NOMO-1 treated with DMSO at 0.1 percent for 48 hours (cell line): ENCODE data around the gene PLA2R1.
"Not testable (repeated sequence)": the region's sequence is repeated elsewhere in the genome, so short reads cannot be mapped to it uniquely, and the experiment has no call there.

Experiments used
- DNase-seq: peaks from one replicate; lab custom pipeline; 2025; ENCODE audit not compliant: unreplicated experiment; lab: John Stamatoyannopoulos, UW

Gene PLA2R1

DNA sequence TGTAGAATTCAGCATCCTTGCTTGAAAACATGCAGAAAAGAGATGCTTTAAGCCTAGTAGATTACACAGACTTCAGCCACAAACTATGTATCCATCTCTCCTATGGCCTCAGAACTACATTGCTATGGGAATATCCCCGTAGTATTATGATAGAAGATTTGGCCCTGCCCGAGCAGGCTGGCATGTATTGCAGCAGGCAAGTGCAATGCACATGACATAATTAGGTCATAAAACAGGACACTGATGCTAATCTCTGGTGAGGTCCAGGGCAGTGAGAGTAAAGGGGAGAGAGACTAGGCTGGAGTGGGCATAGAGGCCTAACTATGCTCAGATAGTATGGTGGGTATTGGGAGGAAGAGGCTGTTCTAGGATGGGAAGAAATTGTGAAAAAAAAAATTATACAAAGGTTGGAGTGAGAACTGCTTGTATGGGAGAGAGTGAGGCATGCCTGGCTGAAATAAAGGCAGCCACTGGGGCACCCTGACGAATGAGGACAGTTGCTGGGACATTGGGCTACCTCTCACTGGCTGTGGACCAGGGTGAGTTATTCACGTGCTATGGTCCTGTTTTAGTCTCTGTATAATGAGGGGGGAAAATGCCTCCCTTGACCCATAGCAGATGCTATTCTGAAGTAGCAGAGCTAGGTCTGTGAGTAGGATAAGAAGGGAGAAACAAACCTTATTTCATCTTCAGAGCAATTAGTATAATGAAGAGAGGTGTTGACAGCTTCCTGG is 1.6 kb upstream of the PLA2R1 start:
- DNase-seq, result no peak

DNA sequence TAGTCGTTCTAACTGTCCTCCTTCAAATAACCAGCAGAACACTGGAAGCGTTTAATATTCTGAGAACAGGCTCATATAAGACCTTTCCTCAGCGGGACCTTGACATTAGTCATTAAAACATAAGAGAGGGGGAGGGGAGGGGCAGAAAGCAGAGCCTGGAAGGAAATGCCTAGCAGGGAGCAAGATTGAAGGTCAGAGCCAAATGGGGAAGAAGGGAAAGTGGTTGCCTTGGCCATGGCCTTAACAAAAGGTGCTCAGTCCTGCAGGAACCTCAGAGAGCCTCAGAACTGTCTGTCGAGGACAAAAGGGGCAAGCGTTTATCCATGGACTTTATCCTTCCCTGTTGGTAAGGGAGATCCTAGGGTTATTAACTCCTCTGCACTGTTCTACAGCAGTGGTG is 856 bp upstream of the PLA2R1 start:
- no peak for DNase-seq

DNA sequence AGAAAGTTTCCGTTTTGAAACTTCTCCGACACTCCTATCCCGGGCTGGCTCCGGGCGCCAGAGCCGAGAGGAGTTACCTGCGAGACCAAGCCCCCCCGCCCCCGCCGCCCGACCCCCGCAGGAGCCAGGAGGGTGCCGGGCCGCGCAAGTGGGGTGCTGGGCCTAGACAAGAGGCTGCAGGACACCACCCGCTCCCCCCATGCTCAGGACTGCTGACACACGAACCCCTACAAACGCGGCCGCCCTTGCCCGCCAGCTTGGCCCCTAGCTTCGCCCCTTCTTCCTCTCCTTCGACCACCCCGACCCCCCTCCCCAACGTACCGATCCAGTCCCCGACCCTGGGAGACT is 497 bp downstream of the PLA2R1 start:
- DNase-seq, result no peak

DNA sequence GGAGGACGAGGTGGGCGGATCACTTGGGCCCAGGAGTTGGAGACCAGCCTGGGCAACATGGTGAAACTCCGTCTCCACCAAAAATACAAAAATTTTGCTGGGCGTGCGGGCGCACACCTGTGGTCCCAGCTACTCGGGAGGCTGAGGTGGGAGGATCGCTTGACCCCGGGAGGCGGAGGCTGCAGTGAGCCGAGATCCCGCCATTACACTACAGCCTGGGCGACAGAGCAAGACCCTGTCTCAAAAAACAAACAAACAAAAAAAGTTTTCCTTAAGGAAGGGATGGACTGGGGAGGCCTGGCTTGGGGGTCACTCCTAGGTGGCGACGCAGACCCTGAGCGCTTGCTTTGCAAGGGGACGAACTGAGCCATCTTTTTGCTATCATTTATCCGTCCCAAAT is 882 bp downstream of the PLA2R1 start:
- DNase-seq, result no peak

DNA sequence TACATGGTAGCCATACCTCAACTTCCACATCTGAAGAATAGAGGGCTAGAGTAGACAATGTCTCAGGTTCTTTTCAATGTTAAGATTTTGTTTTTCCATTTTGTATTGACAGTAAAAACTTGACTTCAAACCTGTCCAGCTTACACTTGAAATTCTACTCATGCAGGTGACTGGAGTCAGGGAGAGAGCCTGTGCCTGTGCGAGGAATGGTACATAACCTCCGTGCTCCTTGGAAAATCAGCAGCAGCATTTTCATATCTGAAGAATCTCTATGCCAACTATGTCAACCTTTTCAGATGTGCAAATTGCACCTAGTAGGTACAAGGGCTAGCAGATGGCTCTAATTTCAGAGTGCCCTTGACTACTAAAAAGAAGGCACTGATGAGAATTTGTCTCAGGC is 2.1 kb downstream of the PLA2R1 start:
- DNase-seq, result no peak

DNA sequence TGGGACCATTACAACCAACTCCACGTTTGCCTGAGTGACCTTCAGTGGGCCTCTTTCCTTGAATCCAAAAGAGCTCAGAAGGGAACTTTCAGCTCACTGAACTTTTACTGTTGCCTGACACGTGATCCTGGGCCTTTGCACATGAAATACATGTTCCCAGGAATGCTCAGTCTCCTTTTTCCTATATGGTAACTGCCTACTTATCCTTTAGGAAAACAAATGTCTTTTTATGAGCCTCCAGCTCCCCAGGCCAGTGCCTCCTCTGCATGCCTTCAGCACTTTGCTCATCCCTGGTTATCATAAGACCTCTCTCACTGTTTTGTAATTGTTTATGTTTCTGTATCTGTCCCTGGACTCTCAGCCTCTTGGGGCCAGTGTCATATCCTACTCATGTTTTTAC is 5.1 kb downstream of the PLA2R1 start:
- no peak for DNase-seq

DNA sequence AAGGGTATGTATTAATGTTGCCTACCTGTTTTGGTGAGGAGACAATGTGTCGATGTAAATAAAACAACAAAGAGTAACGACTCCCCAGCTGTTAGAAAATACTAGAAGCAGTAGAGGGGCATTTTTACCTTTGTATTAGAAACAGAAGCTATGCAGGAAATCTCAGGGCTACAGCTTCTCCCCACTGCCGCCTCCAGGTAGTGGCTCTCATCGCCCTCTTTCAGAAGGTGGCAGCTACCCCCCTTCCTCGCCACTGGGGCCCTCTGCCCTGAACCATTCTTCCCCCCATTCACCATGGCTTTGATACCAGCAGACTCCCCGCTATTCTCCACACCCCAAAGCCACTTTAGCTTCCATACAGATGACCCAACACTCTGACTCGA is 6.7 kb downstream of the PLA2R1 start:
- DNase-seq, result no peak

DNA sequence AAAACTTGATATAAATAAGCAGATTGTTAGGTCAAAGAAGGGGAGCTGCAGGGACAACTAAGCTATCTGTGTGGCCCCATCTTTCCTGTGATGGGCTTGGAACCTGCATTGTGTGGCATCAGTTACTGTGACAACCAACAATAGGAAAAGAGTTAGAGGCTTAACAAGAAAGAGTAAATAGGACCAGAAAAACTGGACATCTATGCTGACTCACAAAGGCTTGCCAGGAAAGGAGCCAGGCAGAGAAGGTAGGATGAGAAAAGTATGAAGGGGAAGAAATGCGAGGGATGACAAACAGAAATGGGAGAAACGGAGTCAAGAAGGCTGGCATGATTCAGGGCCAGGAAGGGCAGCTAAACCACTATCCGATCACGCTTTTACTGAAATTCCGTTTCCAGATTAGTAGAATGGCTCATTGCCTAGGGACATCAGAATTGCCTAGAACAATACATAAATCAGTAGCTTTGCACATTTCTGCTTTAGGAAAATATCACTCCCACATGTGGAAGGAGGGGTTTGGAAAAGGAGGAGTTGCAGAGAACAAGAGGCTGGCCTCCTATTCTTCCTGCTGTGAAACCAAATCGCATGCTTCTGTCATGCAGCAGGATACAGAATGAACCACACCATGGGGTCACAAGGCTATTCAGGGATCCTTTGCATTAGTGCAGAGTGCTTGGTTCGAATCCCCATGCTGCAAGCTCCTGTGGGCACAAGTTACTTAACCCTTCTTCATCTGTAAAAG is 7.3 kb downstream of the PLA2R1 start:
- DNase-seq, result no peak

DNA sequence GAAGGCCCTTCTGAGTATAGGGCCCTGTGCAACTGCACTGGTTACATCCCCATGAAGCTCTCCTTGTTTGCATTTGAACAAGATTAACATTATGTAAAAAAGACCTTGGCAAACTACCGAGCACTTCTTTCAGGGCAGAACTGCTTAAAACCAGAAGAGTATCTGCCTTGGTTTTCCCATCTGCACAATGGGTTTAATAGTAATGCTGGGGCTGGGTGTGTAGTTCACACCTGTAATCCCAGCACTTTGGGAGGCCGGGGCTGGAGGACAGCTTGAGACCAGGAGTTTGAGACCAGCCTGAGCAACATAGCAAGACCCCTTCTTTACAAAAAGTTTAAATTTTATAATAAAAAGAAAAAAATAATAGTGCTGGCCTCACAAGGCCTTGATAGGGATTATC is 8.5 kb downstream of the PLA2R1 start:
- DNase-seq, result no peak

DNA sequence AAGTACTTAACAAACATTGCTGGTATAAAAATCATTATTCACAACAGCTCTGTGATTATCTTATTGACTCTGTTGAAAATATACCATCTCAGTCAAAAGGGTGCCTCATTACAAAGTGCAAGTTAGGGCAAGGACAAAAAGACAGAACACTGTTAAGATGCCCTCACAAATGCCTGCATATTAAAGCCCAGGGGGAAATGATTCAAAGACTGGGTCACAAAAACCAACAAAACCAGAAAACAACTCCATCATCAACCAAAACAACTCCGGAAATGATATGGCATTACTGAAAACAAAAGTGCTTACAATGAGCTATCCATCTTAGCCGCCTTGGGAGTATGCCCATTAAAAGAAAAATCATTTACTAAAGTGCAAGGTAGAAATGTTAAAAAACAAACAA is 9.9 kb downstream of the PLA2R1 start:
- no peak for DNase-seq

DNA sequence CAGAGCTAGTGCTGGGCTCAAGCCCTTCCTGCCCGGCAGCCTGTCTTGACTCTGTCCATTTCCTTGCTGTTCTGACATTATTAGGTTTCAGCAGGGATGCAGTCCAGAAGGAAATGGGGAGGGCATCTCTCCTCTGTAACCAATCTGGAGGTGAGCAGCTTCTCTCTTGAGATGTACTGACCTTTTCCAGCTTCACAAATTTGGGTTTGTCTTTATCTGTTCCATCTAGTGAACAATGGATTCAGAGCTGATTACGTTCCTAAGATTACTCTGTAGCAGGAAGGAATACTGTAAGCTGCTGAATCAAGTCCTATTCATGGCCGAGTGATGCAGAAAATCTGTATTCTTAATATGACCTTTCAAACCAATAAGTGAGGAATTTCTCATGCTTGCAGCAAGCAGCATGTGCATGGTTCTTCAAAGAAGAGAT is 11.0 kb downstream of the PLA2R1 start:
- no peak for DNase-seq

DNA sequence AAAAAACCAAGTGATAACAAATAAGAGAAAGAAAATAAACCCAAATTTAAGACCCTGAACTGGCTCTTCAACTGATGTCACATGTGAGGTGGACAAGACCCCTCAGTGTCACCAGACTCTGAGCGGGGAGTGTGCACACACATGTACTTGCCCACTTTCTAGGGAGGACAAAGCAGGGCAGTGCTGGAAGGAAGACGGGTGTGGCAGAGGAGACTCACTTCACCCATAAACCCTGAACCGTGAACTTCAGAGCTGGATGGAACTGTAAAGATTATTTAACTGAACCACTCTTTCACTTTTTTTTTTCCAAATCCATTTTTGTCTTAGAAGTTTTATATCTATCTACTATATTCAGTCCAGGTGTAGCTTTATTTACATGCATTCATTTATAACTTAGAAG is 12.3 kb downstream of the PLA2R1 start:
- DNase-seq, result no peak

DNA sequence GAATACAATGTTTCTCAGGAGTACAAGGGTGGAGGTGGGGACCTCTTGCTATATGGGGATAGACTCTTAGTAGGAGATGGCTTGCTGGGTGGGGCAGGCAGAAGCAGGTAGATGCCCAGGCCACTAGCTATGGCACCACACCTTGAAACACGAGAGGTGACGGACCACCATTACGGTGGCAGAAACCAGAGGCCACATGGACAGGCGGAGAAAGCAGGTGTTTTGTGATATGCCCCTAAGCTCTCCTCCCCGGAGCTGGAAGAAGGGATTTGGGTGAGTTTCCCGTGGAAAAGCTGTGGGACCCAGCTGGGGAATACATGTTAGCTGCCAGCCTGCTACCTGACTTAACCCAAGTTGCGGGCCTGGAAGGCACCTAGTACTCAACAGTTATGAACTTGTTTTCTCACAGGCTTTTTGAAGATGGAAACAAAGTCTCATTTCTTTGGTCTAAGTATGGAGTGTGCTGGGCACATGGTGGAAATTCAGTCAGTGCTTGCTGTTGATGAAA is 16.7 kb downstream of the PLA2R1 start:
- no peak for DNase-seq

DNA sequence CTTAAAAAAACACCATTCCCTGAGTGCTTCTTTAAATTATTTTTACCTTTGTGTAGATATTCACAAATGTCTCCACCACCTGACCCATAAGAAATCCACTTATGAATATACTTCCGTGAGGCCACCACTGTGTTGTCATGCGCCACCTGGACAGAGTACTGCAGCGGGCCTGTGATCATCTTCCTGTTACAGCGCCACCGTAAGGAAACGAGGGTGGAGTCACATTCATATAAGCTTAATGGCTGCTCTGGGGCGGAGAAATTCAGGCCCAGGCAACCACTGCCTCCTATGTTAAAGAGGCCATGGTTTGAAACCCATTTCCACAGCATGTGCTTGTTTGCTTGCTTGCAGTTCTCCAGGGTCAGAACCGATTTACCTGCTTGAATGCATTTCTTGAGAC is 17.7 kb downstream of the PLA2R1 start:
- no peak for DNase-seq

DNA sequence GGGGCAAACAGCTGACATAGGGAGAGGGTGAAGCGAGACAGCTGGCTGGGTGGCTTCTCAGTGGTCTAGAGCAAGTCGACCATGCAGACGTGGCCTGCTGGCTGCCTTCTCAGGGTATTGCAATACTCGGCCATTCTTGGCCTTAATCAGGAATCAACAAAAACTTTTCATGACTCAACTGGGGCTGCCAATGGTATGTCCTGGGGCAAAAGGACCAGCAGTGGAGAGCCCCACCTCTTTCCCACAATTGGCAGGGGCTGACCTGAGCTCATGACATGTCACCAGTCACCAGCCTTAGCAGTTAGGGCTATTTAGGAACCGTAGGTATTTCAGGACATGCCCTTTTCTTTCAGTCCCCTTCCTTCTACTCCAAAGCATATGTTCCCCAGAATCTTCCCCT is 19.1 kb downstream of the PLA2R1 start:
- DNase-seq, result no peak

DNA sequence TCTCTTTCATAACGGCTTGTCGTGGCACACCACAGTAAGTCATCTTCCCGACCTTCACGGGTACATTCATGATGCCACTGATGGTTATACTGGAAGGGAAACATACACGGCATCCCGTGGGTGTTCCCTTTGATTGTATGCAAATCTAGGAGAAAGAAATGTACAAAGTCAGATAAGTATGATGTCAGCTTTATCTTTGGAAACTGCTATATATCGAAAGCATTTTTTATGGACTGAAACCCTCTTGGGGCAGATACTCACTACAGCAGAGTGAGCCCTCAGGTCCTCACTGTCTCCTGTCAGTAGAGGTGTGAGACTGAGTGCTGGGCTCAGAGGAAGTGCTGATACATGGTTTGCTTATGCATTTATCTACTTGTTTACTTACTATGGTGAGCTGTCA is 20.4 kb downstream of the PLA2R1 start:
- no peak for DNase-seq

DNA sequence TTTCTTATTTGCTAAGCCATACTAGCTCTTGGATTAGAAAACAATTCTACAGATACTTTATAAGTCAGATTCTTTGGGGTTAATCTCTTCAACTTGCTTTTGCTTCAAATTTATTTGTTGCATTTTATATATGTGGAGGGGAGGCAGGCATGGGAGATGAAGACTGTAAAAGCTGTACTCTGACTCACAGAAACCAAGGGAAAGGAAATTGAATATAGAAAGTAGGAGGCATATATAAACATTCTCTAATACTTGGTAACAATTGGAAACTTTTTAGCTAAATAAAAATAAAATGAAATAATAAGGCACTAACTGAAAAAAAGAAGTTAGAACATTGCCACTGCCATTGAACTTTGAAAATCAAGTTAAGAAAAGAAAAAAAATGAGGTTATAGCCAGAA is 21.3 kb downstream of the PLA2R1 start:
- DNase-seq, result no peak

DNA sequence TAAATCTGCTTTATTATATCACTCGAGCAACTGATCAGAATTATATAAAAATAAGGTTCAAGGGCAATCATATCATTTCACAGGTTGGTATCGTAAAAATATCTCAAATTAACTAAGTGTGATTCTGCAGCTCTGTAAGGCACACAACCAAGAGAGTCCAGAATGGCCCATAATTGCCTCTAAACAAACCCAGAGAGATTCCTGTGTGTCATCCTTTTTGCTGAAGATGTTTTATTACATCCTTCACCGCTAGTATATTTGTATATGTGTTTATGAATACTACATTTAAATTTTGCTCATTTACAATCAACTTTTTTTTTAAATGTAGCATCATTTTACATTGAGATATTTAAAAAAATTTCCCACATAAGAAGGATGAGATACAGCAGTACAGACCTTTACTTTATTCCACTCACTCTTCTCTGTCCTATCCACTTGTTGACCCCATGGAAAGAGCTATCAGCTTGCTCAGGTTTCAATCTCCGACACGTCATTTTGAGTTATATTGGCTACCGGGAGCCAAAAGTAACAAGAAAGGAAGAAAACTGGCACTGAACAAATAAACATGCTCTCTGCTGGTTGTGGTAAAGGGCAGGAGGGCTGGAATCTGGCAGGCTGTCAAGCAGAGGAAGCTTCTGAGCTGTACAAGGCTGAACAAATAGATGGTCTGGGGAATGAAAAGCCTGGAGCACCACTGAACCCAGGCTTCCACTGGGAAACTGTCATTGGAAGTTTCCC is 23.1 kb downstream of the PLA2R1 start:
- DNase-seq, result no peak

DNA sequence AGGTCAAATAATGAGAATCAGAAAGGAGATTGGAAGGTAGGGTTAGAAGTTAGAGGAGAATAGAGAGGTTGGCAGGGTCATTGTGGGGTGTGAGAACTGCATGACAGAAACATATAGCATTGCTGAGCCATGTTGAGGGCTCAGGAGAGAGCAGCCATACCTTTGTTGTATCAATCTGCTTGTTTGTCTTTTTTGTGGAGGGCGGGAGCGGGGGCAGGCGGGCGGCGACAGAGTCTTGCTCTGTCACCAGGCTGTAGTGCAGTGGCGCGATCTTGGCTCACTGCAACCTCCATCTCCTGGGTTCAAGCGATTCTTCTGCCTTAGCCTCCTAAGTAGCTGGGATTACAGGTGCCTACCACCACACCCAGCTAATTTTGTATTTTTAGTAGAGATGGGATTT is 23.8 kb downstream of the PLA2R1 start:
- not testable (repeated sequence) for DNase-seq

DNA sequence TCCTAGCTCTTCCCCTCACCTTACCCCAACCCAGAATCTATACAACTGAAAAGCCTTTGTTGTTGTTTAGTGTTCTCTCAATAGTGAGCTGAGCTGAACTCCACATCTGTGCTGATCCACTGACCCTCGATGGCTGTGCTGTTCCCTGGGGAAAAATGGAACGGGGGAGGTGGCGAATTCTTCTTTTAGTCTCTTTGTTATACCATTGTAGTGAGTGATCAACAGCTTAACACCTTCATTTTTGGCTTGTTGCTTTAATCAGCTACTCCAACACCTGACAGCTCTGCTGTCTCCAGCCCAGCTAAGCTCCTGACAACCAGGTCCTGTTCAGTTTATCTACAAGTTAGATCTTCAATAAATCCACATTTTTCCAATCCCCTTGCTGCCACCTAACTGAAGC is 25.7 kb downstream of the PLA2R1 start:
- no peak for DNase-seq

DNA sequence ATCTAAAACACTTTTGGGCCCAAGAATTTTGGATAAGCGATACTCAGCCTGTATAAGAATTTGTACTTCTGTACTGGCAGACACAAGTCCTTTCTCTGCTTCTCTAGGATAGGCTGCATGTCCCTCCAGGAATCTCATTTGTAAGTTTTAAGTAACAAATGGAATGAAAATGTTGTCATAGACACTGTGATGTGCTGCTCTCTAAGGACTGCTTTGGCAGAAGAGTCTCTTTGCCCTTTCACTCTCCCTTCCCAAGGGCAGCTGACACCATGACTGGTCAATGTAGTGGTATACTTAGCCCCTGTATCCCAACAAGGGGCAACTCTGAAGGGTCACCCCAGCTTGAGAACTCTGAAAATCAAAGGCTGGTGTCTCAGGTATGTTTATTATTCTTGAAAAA is 27.3 kb downstream of the PLA2R1 start:
- no peak for DNase-seq

DNA sequence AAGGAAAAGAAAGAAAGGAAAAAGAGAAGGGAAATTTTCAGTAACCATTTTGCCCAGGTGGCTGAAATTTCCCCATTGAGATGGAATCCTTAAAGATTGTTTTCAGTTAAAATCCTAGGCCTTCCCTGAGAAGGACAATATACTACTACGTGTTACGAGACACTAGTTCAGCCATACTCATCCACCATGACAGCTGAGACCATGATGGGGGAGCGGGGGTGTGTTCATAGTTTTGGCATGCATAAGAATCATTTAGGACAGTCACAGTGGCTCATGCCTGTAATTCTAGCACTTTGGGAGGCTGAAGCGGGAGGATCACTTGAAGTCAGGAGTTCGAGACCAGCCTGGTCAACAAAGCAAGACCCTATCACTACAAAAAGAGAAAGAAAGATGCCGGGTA is 28.0 kb downstream of the PLA2R1 start:
- no peak for DNase-seq
